ENCODE results near the gene THOP1. TPM values are rescaled to one million over a fixed set of nuclear protein-coding genes. Genes with fewer than 3 reads are reported as not detected.

The THOP1 gene
- total and polyA plus RNA-seq, 12 donors: 23.1 to 138 (median 46.2) TPM

GRCh38 chr19:2759362-2759761, 25.9 kb upstream of the THOP1 start:
- no peaks in the 10 kb centered on the region for H3K4me1 ChIP-seq (replicated peaks in 1 of 2)
- TF ChIP-seq, protein P1, sequence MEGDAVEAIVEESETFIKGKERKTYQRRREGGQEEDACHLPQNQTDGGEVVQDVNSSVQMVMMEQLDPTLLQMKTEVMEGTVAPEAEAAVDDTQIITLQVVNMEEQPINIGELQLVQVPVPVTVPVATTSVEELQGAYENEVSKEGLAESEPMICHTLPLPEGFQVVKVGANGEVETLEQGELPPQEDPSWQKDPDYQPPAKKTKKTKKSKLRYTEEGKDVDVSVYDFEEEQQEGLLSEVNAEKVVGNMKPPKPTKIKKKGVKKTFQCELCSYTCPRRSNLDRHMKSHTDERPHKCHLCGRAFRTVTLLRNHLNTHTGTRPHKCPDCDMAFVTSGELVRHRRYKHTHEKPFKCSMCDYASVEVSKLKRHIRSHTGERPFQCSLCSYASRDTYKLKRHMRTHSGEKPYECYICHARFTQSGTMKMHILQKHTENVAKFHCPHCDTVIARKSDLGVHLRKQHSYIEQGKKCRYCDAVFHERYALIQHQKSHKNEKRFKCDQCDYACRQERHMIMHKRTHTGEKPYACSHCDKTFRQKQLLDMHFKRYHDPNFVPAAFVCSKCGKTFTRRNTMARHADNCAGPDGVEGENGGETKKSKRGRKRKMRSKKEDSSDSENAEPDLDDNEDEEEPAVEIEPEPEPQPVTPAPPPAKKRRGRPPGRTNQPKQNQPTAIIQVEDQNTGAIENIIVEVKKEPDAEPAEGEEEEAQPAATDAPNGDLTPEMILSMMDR (IDR thresholded peaks at IDR 0.05): no peak
- TF ChIP-seq POLR2A (IDR thresholded peaks at IDR 0.05): no peak
- H3K9me3 ChIP-seq (replicated peaks in 1 of 3): no peaks in the 10 kb centered on the region
- no peak overlapping the region for H3K27ac ChIP-seq
- intact Hi-C loops (cut with DNase I): no loop called here
- DNase-seq: no peak
- H3K27me3 ChIP-seq: no peaks in the 10 kb centered on the region
- H3K36me3 ChIP-seq (replicated peaks in 1 of 2): peaks cover 0 to 66% of the 10 kb centered on the region in 2 donors
- WGBS, 4 donors: 91 to 97% (median 94%) methylated on average over 17 of the region's 17 CpGs
- no peak overlapping the region for H3K4me3 ChIP-seq

DNA sequence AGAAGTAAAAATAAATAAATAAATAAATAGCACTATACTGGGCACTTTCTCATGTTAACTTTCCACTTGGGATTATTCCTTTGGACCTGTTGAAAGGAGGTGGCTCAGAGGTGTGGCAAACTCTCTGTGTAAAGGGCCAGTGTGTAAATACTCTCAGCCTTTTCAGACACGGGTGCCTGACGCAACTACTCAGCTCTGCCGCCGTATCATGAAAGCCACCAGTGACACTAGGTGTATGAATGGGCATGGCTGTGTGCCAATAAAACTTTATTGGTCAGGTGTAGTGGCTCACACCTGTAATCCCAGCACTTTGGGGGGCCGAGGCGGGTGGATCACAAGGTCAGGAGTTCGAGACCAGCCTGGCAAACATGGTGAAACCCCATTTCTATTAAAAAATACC, 25.3 kb upstream of the THOP1 start:
- Histone ChIP-seq H3K36me3 (replicated peaks in 1 of 2) (peaks cover 0 to 68% of the 10 kb centered on the region in 2 donors), H3K27me3 (no peaks in the 10 kb centered on the region), H3K4me1 (replicated peaks in 1 of 2) (no peaks in the 10 kb centered on the region), H3K4me3 (no peak overlapping the region), H3K27ac (no peak overlapping the region), H3K9me3 (replicated peaks in 1 of 3) (no peaks in the 10 kb centered on the region)
- TF ChIP-seq, protein P1 (IDR thresholded peaks at IDR 0.05): no peak
- no peak for TF ChIP-seq POLR2A (IDR thresholded peaks at IDR 0.05)
- intact Hi-C loops (cut with DNase I): no loop called here
- DNase-seq: no peak
- WGBS, 4 donors: 92 to 99% (median 97%) methylated on average over 6 to 7 of the region's 7 CpGs

DNA sequence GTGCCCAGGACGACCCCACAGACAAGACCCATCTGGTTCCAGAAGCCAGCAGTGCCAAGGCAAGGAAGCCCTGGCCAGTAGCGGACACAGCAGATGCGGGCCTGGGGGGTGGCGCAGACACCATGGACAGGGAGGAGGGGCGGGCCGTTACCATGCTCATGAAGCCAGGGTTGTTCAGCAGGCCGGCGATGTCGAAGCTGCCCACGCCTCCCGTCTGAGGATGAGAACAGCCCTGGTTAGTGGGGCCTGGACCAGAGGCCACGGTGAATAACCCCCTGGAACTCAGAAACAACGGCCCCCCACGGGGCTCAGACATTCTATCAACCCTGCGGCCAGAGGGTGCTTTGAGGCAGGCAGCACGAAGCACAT, 24.0 kb upstream of the THOP1 start:
- DNase-seq: no peak
- 91 to 95% (median 94%) methylated on average over 12 to 16 of the region's 16 CpGs for WGBS, 4 donors
- no peaks in the 10 kb centered on the region for H3K9me3 ChIP-seq (replicated peaks in 1 of 3)
- H3K4me3 ChIP-seq: no peak overlapping the region
- no peak overlapping the region for H3K27ac ChIP-seq
- H3K4me1 ChIP-seq (replicated peaks in 1 of 2): no peaks in the 10 kb centered on the region
- TF ChIP-seq POLR2A (IDR thresholded peaks at IDR 0.05): no peak
- TF ChIP-seq, protein P1 (IDR thresholded peaks at IDR 0.05): no peak
- peaks cover 0 to 69% of the 10 kb centered on the region in 2 donors for H3K36me3 ChIP-seq (replicated peaks in 1 of 2)
- no peaks in the 10 kb centered on the region for H3K27me3 ChIP-seq
- intact Hi-C loops (cut with DNase I): no loop called here

- no peaks in the 10 kb centered on the region for H3K27me3 ChIP-seq
- H3K36me3 ChIP-seq (replicated peaks in 1 of 2): peaks cover 0 to 69% of the 10 kb centered on the region in 2 donors
- no peak for DNase-seq
- H3K4me1 ChIP-seq (replicated peaks in 1 of 2): no peaks in the 10 kb centered on the region
- intact Hi-C loops (cut with DNase I): no loop called here
- H3K9me3 ChIP-seq (replicated peaks in 1 of 3): no peaks in the 10 kb centered on the region
- no peak for TF ChIP-seq POLR2A (IDR thresholded peaks at IDR 0.05)
- TF ChIP-seq, protein P1 (IDR thresholded peaks at IDR 0.05): no peak
- WGBS, 4 donors: 88 to 91% (median 89%) methylated on average over 41 to 43 of the region's 43 CpGs
- H3K4me3 ChIP-seq: no peak overlapping the region
- H3K27ac ChIP-seq: no peak overlapping the region
These were observed 23.2 kb upstream of the THOP1 start for GRCh38 chr19:2761876-2762782.

Data from adrenal gland (tissue), 12 donors.